GM19035 (cell line): ENCODE measurements around the gene TBC1D16.
"Not testable (repeated sequence)": the region's sequence is repeated elsewhere in the genome, so short reads cannot be mapped to it uniquely, and the experiment has no call there.

Source experiments
- ATAC-seq: cut with Tn5 transposase; IDR thresholded peaks from one replicate; pipeline ENCODE4 v1.9.1; 2021; ENCODE audit not compliant: unreplicated experiment

Gene TBC1D16

GRCh38 chr17:80005360-80006338 lies 30.0 kb downstream of the TBC1D16 start:
- ATAC-seq: no peak

DNA sequence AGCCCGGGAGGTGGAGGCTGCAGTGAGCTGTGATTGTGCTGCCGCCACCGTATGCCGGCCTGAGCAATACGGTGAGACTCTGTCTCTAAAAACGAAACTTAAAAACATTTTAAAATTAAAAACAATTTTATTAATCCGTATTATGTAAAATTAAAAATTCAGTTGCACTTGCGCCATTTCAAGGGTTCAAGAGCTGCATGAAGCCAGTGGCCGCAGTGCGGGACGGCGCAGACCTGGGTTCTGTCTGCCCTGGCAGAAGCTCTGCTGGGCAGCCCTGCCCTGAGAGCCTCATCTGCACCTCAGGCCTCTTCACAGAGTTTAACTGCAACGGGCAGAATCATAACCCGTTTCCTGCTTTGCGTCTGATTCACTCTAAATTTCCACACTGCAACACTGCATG lies 31.7 kb downstream of the TBC1D16 start:
- no peak for ATAC-seq

- ATAC-seq: no peak
These were observed 32.8 kb downstream of the TBC1D16 start for GRCh38 chr17:80002690-80003490.

- ATAC-seq: no peak
These were observed 33.5 kb downstream of the TBC1D16 start for GRCh38 chr17:80002070-80002641.

DNA sequence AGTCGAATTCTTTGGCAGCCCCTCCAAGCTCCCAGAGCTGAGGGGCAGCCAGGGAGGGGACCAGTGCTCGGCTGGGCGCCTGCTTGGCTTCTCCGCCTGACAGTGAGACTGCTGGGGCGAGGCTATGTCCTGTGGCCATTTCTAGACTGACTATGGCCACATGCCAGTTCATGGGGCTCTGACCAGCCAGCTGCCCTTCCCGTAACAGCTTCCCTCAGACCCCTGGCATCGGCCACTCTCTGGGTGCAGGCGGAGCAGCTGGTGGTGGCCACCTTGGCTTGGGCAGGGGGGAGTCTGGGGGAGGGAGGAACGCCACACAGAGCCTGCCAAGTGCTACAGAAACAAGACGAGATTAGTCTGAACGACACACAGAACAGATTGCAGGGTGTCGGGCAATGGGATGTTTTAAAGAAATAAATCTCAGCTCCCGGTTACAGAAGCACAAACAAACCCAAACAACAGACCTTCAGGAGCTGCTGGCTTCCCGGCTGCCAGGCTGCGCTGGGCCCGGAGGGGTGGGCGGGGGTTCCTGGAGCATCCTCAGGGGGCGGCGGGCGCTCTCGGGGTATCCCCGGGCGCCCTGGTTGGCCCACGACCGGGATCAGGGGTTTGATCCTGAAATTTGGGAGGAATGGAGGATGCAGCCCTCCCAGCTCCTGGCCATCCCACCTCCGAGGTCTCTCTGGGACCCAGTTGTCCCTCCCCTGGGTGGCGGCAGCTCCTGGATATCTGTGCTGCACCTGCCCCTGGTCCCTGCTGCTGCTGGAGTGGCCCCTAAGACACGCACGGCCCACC lies 34.5 kb downstream of the TBC1D16 start:
- no peak for ATAC-seq

GRCh38 chr17:80000136-80000535 lies 35.5 kb downstream of the TBC1D16 start:
- ATAC-seq: no peak

GRCh38 chr17:79997011-79997660 lies 38.5 kb downstream of the TBC1D16 start:
- no peak for ATAC-seq

- ATAC-seq: no peak
These were observed 39.4 kb downstream of the TBC1D16 start for GRCh38 chr17:79996291-79996690.

DNA sequence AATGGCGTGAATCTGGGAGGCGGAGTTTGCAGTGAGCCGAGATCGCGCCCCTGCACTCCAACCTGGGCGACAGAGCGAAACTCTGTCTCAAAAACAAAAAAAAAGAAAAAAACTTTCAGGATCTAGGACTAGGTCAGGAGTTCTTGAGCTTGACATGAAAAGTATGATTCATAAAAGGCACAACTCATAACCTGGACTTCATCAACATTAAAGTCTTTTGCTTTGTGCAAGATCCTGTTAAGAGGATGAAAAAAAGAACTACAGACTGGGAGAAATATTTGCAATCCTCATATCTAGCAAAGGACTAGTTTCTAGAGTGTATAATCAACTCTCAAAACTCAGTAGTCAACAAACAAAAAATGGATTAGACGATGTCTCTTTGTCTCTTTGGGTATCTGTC lies 40.0 kb downstream of the TBC1D16 start:
- ATAC-seq: no peak

DNA sequence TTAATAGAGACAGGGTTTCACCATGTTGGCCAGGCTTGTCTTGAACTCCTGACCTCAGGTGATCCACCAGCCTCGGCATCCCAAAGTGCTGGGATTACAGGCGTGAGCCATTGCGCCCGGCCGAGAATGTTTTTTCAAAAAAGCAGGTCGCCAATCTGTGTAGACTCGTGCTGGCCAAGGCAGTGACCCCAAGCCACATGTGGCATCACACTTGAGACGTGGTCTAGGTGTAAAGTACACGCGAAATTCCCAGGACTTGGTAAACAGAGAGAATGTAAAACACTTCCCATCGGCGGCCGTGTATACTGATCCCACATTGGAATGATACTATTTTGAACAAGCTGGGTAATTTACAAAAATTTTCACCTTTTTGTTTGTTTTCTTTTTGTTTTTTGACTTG lies 41.1 kb downstream of the TBC1D16 start:
- ATAC-seq: no peak

- not testable (repeated sequence) for ATAC-seq
These were observed 41.5 kb downstream of the TBC1D16 start for GRCh38 chr17:79994228-79994569.

GRCh38 chr17:79993390-79994227 lies 42.1 kb downstream of the TBC1D16 start:
- no peak for ATAC-seq

DNA sequence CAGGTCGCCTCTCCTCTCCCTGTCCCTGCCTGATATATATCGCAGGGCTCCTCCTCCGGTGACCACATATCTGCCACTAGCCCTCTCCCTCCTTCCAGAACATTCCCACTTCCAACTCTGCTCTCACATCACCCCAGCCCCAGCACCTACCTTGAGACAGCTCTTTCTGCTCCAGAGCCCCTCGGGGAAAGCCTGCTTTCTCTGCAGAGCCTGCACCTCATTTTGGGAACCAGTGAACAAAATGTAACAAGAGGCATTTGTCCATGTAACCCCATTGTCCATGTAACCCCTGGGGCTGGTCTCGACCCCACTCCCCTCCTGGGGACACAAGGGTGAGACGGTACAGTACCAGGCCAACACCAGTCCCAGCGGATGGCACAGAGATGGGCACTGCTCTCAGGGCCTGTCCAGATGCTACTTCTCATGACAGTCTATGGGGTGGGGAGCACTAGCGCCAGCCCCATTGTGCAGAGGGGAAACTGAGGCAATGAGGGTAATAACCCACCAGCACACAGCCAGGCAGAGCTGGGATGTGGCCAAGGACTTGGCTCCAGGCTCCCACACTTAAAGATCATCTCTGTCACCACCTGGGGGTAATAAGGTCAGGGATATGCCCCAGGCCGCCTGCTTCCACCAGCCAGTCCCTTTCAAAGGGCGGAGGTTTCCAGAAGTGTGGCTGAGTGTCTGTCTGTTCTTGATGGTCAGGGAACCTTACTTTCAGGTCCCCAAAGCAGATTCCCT lies 42.9 kb downstream of the TBC1D16 start:
- ATAC-seq: no peak

- ATAC-seq: no peak
These were observed 43.6 kb downstream of the TBC1D16 start for GRCh38 chr17:79991924-79992648.

GRCh38 chr17:79991140-79991923 lies 44.3 kb downstream of the TBC1D16 start:
- no peak for ATAC-seq

- no peak for ATAC-seq
These were observed 45.0 kb downstream of the TBC1D16 start for GRCh38 chr17:79990704-79991103.

DNA sequence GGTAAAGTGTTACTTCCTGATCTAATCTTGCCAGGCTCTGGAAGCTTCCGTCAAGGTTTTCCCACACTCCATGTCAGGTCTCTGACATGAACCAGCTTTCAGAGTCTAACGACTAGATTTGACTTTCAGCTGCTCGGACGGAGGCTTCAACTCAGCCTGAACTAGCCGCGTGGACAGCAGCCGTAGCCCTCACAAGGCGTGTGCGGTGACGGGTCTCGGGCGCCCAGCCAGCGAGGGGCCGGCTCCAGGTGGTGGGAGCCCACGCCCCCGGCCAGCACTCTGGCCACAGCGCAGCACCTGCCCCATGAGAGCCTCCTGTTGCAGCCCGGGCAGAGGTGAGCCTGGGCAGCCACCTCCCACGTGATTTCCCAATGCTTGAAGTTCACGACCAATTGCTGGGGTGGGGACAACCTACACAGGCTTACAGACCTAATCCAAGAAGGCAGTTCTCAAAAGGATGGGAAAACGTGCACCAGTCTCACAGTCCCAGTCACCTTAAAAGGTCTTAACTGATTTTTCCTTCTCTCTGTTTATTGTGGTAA lies 45.5 kb downstream of the TBC1D16 start:
- ATAC-seq: no peak
